Activated naive CD4-positive, alpha-beta T cell treated with Interleukin-2 at 50 U/mL for 16 hours (primary cell): ENCODE results near the gene UBFD1.

ENCODE experiments used
- DNase-seq: peaks from one replicate; pipeline ENCODE4 v3.0.0-alpha.2; 2020

Gene UBFD1

DNA sequence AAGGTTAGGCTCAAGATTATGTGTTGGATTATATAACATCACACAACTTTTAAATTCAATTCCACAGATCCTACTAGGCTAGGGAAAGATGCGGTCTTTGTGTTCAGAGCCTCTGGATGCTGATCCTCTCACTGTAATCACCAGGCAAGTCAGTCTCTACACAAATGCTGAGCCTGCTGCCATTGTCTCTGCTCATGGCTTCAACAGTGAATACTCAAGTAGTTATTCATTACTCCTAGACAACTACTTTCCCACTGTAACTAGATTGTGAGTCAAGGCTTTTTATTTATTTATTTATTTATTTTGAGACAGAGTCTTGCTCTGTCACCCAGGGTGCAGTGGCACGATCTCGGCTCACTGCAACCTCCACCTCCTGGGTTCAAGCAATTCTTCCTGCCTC, 54.4 kb downstream of the UBFD1 start:
- no peak for DNase-seq

DNA sequence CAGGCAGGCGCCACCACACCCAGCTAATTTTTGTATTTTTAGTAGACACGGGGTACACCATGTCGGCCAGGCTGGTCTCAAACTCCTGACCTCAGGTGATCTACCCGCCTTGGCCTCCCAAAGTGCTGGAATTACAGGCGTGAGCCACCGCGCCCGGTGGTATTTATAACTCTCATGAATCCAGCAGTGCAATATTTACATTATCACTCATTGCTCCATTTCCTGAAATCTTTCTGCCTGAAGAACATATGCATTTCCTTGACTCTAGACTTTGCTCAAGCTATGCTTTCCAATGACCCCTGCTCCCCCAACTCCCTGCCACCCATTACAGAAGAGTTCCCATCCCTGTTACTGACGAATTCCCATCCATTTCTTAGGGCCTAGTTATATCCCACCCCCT, 58.3 kb downstream of the UBFD1 start:
- DNase-seq, result no peak
